ENCODE results near the gene FOXD1.

DNA sequence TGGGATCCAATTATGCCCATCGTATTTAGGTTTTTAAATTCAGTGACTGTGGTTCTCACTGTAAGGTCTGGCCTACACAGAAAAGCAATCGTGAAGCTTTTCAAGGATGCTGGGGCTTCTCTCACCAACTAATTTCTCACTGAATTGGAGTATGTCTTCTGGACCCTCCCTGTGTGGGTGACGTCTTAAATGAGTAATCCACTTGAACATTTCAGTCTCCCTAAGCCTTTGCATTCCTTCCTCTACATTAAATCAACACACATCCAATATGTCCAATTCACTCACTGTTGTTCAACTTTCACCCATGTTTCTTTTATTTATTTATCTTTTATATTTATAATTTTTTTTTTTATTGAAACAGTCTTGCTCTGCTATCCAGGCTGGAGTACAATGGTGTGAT is 37.1 kb upstream of the FOXD1 start:
- TF ChIP-seq POLR2AphosphoS5 (IDR thresholded peaks at IDR 0.05; ENCODE audit: low read depth, low read length) (no peak), POLR2A (IDR thresholded peaks at IDR 0.05; ENCODE audit: low read depth, low read length) (no peak)
